Measurements from ENCODE around the gene CRYBG2.
"Not testable (repeated sequence)": the region's sequence is repeated elsewhere in the genome, so short reads cannot be mapped to it uniquely, and the experiment has no call there.

The CRYBG2 gene

GRCh38 chr1:26350701-26351589 lies 3.0 kb downstream of the CRYBG2 start:
- DNase-seq (ENCODE audit: low read depth) = no peak

GRCh38 chr1:26350343-26350700 lies 3.6 kb downstream of the CRYBG2 start:
- DNase-seq (ENCODE audit: low read depth) = no peak

- no peak for DNase-seq (ENCODE audit: low read depth)
These were observed 4.1 kb downstream of the CRYBG2 start for GRCh38 chr1:26349877-26350244.

GRCh38 chr1:26349188-26349876 lies 4.6 kb downstream of the CRYBG2 start:
- no peak for DNase-seq (ENCODE audit: low read depth)

- no peak for DNase-seq (ENCODE audit: low read depth)
These were observed 7.5 kb downstream of the CRYBG2 start for GRCh38 chr1:26346274-26347033.

- DNase-seq (ENCODE audit: low read depth) = no peak
These were observed 8.2 kb downstream of the CRYBG2 start for GRCh38 chr1:26345718-26346117.

GRCh38 chr1:26344147-26344920 lies 9.6 kb downstream of the CRYBG2 start:
- DNase-seq (ENCODE audit: low read depth) = no peak

- DNase-seq (ENCODE audit: low read depth) = no peak
These were observed 13.9 kb downstream of the CRYBG2 start for GRCh38 chr1:26340047-26340481.

- DNase-seq (ENCODE audit: low read depth) = no peak
These were observed 15.3 kb downstream of the CRYBG2 start for GRCh38 chr1:26338670-26339069.

GRCh38 chr1:26337625-26338024 lies 16.3 kb downstream of the CRYBG2 start:
- no peak for DNase-seq (ENCODE audit: low read depth)

- no peak for DNase-seq (ENCODE audit: low read depth)
These were observed 16.8 kb downstream of the CRYBG2 start for GRCh38 chr1:26337206-26337535.

- peak; percentile 71 for DNase-seq (ENCODE audit: low read depth)
These were observed 17.3 kb downstream of the CRYBG2 start for GRCh38 chr1:26336477-26337205.

GRCh38 chr1:26335774-26336476 lies 18.0 kb downstream of the CRYBG2 start:
- DNase-seq (ENCODE audit: low read depth) = no peak

- not testable (repeated sequence) for DNase-seq (ENCODE audit: low read depth)
These were observed 20.6 kb downstream of the CRYBG2 start for GRCh38 chr1:26333312-26333711.

- DNase-seq (ENCODE audit: low read depth) = no peak
These were observed 23.7 kb downstream of the CRYBG2 start for GRCh38 chr1:26330276-26330675.

GRCh38 chr1:26329380-26329779 lies 24.6 kb downstream of the CRYBG2 start:
- DNase-seq (ENCODE audit: low read depth) = not testable (repeated sequence)

GRCh38 chr1:26328597-26328996 lies 25.3 kb downstream of the CRYBG2 start:
- no peak for DNase-seq (ENCODE audit: low read depth)

- no peak for DNase-seq (ENCODE audit: low read depth)
These were observed 26.0 kb downstream of the CRYBG2 start for GRCh38 chr1:26327956-26328362.

GRCh38 chr1:26324550-26324949 lies 29.4 kb downstream of the CRYBG2 start:
- DNase-seq (ENCODE audit: low read depth) = no peak

GRCh38 chr1:26323382-26323781 lies 30.5 kb downstream of the CRYBG2 start:
- no peak for DNase-seq (ENCODE audit: low read depth)

- no peak for DNase-seq (ENCODE audit: low read depth)
These were observed 31.9 kb downstream of the CRYBG2 start for GRCh38 chr1:26322042-26322331.
